Trophoblast cell (in vitro differentiated cells and primary cell): Measurements from ENCODE around the gene EP400.

Experiments used
- DNase-seq, 2 donors: peaks; one replicate each; pipeline ENCODE4 v3.0.0-alpha.2; 2016
- H2AFZ ChIP-seq: 2 replicates; pipeline ENCODE4 v1.6.1; 2013; ENCODE audit warnings: low read length, moderate library complexity, mild to moderate bottlenecking; ENCODE audit not compliant: insufficient read depth, poor library complexity
- H2AK5ac ChIP-seq: 2 replicates; pipeline ENCODE4 v1.6.1; 2013; ENCODE audit warnings: mild to moderate bottlenecking, low read length
- H2BK120ac ChIP-seq: 2 replicates; pipeline ENCODE4 v1.6.1; 2013; ENCODE audit warnings: low read length, mild to moderate bottlenecking, moderate library complexity; ENCODE audit not compliant: insufficient read depth, poor library complexity
- H2BK12ac ChIP-seq: 2 replicates; pipeline ENCODE4 v1.6.1; 2013; ENCODE audit warnings: mild to moderate bottlenecking, low read length, moderate library complexity
- H2BK5ac ChIP-seq: 2 replicates; pipeline ENCODE4 v1.6.1; 2013; ENCODE audit warnings: low read length, low read depth, moderate library complexity, mild to moderate bottlenecking; ENCODE audit not compliant: poor library complexity
- H3K14ac ChIP-seq: 2 replicates; pipeline ENCODE4 v1.6.1; 2013; ENCODE audit warnings: mild to moderate bottlenecking, low read length
- H3K18ac ChIP-seq: 2 replicates; pipeline ENCODE4 v1.6.1; 2013; ENCODE audit warnings: mild to moderate bottlenecking, low read length
- H3K23ac ChIP-seq: 2 replicates; pipeline ENCODE4 v1.6.1; 2013; ENCODE audit warnings: low read length
- H3K27ac ChIP-seq: 2 replicates; pipeline ENCODE4 v1.5.1; 2013; ENCODE audit warnings: low read depth, mild to moderate bottlenecking, inconsistent platforms, low read length, moderate library complexity
- H3K27me3 ChIP-seq: 2 replicates; pipeline ENCODE4 v1.6.1; 2013; ENCODE audit warnings: inconsistent platforms, mild to moderate bottlenecking, low read length, moderate library complexity; ENCODE audit not compliant: insufficient read depth
- H3K36me3 ChIP-seq, 2 experiments: 1 replicate in 1 of 2; 2 replicates in 1 of 2; pipeline ENCODE4 v1.6.1; 2013; ENCODE audit warnings: low read length in 2 of 2, mild to moderate bottlenecking in 2 of 2, moderate library complexity in 1 of 2; ENCODE audit not compliant: insufficient read depth in 2 of 2, control insufficient read depth in 1 of 2
- H3K4ac ChIP-seq: 2 replicates; pipeline ENCODE4 v1.6.1; 2013; ENCODE audit warnings: low read depth, mild to moderate bottlenecking, low read length, moderate library complexity
- H3K4me1 ChIP-seq, 2 experiments: 1 replicate in 1 of 2; 2 replicates in 1 of 2; pipeline ENCODE4 v1.6.1; 2013; ENCODE audit warnings: low read length in 2 of 2, mild to moderate bottlenecking in 2 of 2, moderate library complexity in 1 of 2; ENCODE audit not compliant: insufficient read depth in 2 of 2, control insufficient read depth in 1 of 2
- H3K4me2 ChIP-seq: 2 replicates; pipeline ENCODE4 v1.6.1; 2013; ENCODE audit warnings: inconsistent platforms, mild to moderate bottlenecking, low read length, moderate library complexity
- H3K4me3 ChIP-seq: 2 replicates; pipeline ENCODE4 v1.5.1; 2013; ENCODE audit warnings: mild to moderate bottlenecking, low read depth, low read length, inconsistent platforms
- H3K79me1 ChIP-seq: one replicate; pipeline ENCODE4 v1.6.1; 2013; ENCODE audit warnings: low read length
- H3K79me2 ChIP-seq: 2 replicates; pipeline ENCODE4 v1.6.1; 2013; ENCODE audit warnings: low read length, mild to moderate bottlenecking; ENCODE audit not compliant: control insufficient read depth, insufficient read depth, poor library complexity
- H3K9ac ChIP-seq: 2 replicates; pipeline ENCODE4 v1.6.1; 2013; ENCODE audit warnings: mild to moderate bottlenecking, low read length
- H3K9me3 ChIP-seq: 2 replicates; pipeline ENCODE4 v1.6.1; 2013; ENCODE audit warnings: low read depth, mild to moderate bottlenecking, control low read depth, inconsistent platforms, low read length; ENCODE audit not compliant: insufficient read depth
- H4K12ac ChIP-seq: 2 replicates; pipeline ENCODE4 v1.6.1; 2013; ENCODE audit warnings: low read depth, mild to moderate bottlenecking, low read length, moderate library complexity
- H4K8ac ChIP-seq: 2 replicates; pipeline ENCODE4 v1.6.1; 2013; ENCODE audit warnings: low read depth, mild to moderate bottlenecking, low read length, moderate library complexity
- H4K91ac ChIP-seq: one replicate; pipeline ENCODE4 v1.6.1; 2013; ENCODE audit warnings: low read depth, mild to moderate bottlenecking, low read length, moderate library complexity
- WGBS: extraction: QIAGEN DNeasy Blood & Tissue Kit; methylation state at CpG from one replicate; pipeline ENCODE4 v1.1.7; 2013; ENCODE audit warnings: missing lambda C conversion rate; ENCODE audit not compliant: insufficient read length, insufficient coverage; ENCODE audit errors: extremely low coverage; 5-methylcytosine and 5-hydroxymethylcytosine counted together

The EP400 gene

GRCh38 chr12:131927110-131928079 lies 22.3 kb upstream of the EP400 start:
- Histone ChIP-seq H2AFZ (no peak overlapping the region), H3K4ac (no peak overlapping the region), H4K91ac (no peak overlapping the region), H3K9me3 (peaks cover 2% of the 10 kb centered on the region), H3K18ac (no peak overlapping the region), H3K27me3 (no peaks in the 10 kb centered on the region), H3K79me2 (peaks cover 11% of the 10 kb centered on the region), H2AK5ac (no peak overlapping the region), H3K36me3 (peaks cover 16% of the 10 kb centered on the region in 2 experiments), H3K4me3 (no peak overlapping the region), H4K12ac (no peak overlapping the region), H4K8ac (peak overlapping the region; percentile 21), H3K27ac (no peak overlapping the region), H3K79me1 (peaks cover 9% of the 10 kb centered on the region), H3K23ac (no peak overlapping the region), H3K4me1 (peaks cover 2 to 6% of the 10 kb centered on the region in 2 experiments), H3K14ac (no peak overlapping the region), H3K4me2 (no peak overlapping the region), H2BK120ac (no peak overlapping the region), H3K9ac (no peak overlapping the region), H2BK12ac (no peak overlapping the region), H2BK5ac (no peak overlapping the region)
- DNase-seq, result no peak
- WGBS, result no CpG with 5 or more reads among the region's 24 CpGs

- peak overlapping the region; percentile 50 for H2BK5ac ChIP-seq
- peak overlapping the region; percentile 40 for H3K27ac ChIP-seq
- H3K23ac ChIP-seq, result no peak overlapping the region
- peak overlapping the region; percentile 98 for H3K4me2 ChIP-seq
- H3K9ac ChIP-seq, result no peak overlapping the region
- peak overlapping the region; percentile 90 for H3K4me3 ChIP-seq
- peak overlapping the region; percentile 78 for H3K18ac ChIP-seq
- H3K9me3 ChIP-seq, result peaks cover 2% of the 10 kb centered on the region
- H2BK120ac ChIP-seq, result peak overlapping the region; percentile 55
- no peak overlapping the region for H2AK5ac ChIP-seq
- H3K27me3 ChIP-seq, result no peaks in the 10 kb centered on the region
- H4K8ac ChIP-seq, result peak overlapping the region; percentile 68
- peaks cover 17 to 18% of the 10 kb centered on the region in 2 experiments for H3K36me3 ChIP-seq
- H4K12ac ChIP-seq, result peak overlapping the region; percentile 70
- peaks cover 11% of the 10 kb centered on the region for H3K79me2 ChIP-seq
- DNase-seq, result peak in 1 of 2 donors; percentile 47
- H4K91ac ChIP-seq, result peak overlapping the region; percentile 80
- H2AFZ ChIP-seq, result peak overlapping the region; percentile 83
- H3K79me1 ChIP-seq, result peaks cover 9% of the 10 kb centered on the region
- no CpG with 5 or more reads among the region's 33 CpGs for WGBS
- H3K4ac ChIP-seq, result peak overlapping the region; percentile 84
- H3K4me1 ChIP-seq, result peaks cover 2 to 6% of the 10 kb centered on the region in 2 experiments
- no peak overlapping the region for H2BK12ac ChIP-seq
- no peak overlapping the region for H3K14ac ChIP-seq
Observed at GRCh38 chr12:131928080-131928710, 21.5 kb upstream of the EP400 start.

GRCh38 chr12:131928711-131929580 lies 20.8 kb upstream of the EP400 start, which contains the start of gene PUS1:
Gene PUS1, plus strand, starts transcription at chr12:131929276. Its CDS starts 447 bp downstream, at chr12:131929723.
- WGBS, result no CpG with 5 or more reads among the region's 84 CpGs
- no peak within 1 kb of the TSS for H3K23ac ChIP-seq

More at GRCh38 chr12:131928711-131929580, 20.8 kb upstream of the EP400 start, which contains the start of gene PUS1:
- Histone ChIP-seq H3K79me2 (peaks cover 11% of the 10 kb centered on the region), H3K14ac (peak within 1 kb of the TSS; percentile 82), H4K12ac (peak within 1 kb of the TSS; percentile 84), H3K9me3 (peaks cover 2% of the 10 kb centered on the region), H3K4ac (peak within 1 kb of the TSS; percentile 84), H2AFZ (peak within 1 kb of the TSS; percentile 96), H3K4me2 (peak within 1 kb of the TSS; percentile 98), H3K27ac (peak within 1 kb of the TSS; percentile 40), H3K27me3 (no peaks in the 10 kb centered on the region), H4K91ac (peak within 1 kb of the TSS; percentile 86), H2AK5ac (peak within 1 kb of the TSS; percentile 15), H3K18ac (peak within 1 kb of the TSS; percentile 84), H2BK120ac (peak within 1 kb of the TSS; percentile 55), H3K9ac (peak within 1 kb of the TSS; percentile 88), H3K4me3 (peak within 1 kb of the TSS; percentile 95), H2BK12ac (no peak within 1 kb of the TSS), H2BK5ac (peak within 1 kb of the TSS; percentile 50), H4K8ac (peak within 1 kb of the TSS; percentile 85), H3K36me3 (peaks cover 23 to 25% of the 10 kb centered on the region in 2 experiments), H3K79me1 (peaks cover 9% of the 10 kb centered on the region), H3K4me1 (peaks cover 2 to 6% of the 10 kb centered on the region in 2 experiments)
- DNase-seq, result peak; percentile 88 to 95
